Activated naive CD4-positive, alpha-beta T cell treated with anti-CD3 and anti-CD28 coated beads, Interleukin-2, amount 50 U/mL, for 72 hours (primary cell): ENCODE results near the gene WDR41. TPM values are rescaled to one million over a fixed set of nuclear protein-coding genes. Genes with fewer than 3 reads are reported as not detected.
"Not testable (repeated sequence)": the region's sequence is repeated elsewhere in the genome, so short reads cannot be mapped to it uniquely, and the experiment has no call there.

ENCODE experiments used
- ATAC-seq, 2 donors: fragments of 150-1000 bp; cut with Tn5 transposase; 2 replicates each; pipeline ENCODE4 v1.10.0; 2021; ENCODE audit warnings: mild to moderate bottlenecking in 2 of 2, moderate library complexity in 2 of 2
- DNase-seq, 2 donors: peaks; one replicate each; pipeline ENCODE4 v3.0.0; 2021 to 2022; ENCODE audit warnings: low spot score in 2 of 2
- H3K27ac Mint-ChIP-seq, 2 donors: one replicate each; pipeline ENCODE4 v1.8.0; 2022; ENCODE audit warnings: mild to moderate bottlenecking in 2 of 2, mixed read lengths in 2 of 2
- H3K36me3 Mint-ChIP-seq, 2 donors: one replicate each; pipeline ENCODE4 v1.8.0; 2022; ENCODE audit warnings: mixed read lengths in 2 of 2
- H3K9me3 Mint-ChIP-seq, 2 donors: one replicate each; pipeline ENCODE4 v1.8.0; 2022; ENCODE audit warnings: mixed read lengths in 2 of 2
- total RNA-seq, 2 donors: library from RNA; stranded (reverse); gene quantifications; one replicate each; pipeline ENCODE4 v1.2.3, GENCODE V29; 2022

The WDR41 gene, protein sequence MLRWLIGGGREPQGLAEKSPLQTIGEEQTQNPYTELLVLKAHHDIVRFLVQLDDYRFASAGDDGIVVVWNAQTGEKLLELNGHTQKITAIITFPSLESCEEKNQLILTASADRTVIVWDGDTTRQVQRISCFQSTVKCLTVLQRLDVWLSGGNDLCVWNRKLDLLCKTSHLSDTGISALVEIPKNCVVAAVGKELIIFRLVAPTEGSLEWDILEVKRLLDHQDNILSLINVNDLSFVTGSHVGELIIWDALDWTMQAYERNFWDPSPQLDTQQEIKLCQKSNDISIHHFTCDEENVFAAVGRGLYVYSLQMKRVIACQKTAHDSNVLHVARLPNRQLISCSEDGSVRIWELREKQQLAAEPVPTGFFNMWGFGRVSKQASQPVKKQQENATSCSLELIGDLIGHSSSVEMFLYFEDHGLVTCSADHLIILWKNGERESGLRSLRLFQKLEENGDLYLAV
- total RNA-seq = 10 to 100 TPM; 10.2 to 28.9 TPM

DNA sequence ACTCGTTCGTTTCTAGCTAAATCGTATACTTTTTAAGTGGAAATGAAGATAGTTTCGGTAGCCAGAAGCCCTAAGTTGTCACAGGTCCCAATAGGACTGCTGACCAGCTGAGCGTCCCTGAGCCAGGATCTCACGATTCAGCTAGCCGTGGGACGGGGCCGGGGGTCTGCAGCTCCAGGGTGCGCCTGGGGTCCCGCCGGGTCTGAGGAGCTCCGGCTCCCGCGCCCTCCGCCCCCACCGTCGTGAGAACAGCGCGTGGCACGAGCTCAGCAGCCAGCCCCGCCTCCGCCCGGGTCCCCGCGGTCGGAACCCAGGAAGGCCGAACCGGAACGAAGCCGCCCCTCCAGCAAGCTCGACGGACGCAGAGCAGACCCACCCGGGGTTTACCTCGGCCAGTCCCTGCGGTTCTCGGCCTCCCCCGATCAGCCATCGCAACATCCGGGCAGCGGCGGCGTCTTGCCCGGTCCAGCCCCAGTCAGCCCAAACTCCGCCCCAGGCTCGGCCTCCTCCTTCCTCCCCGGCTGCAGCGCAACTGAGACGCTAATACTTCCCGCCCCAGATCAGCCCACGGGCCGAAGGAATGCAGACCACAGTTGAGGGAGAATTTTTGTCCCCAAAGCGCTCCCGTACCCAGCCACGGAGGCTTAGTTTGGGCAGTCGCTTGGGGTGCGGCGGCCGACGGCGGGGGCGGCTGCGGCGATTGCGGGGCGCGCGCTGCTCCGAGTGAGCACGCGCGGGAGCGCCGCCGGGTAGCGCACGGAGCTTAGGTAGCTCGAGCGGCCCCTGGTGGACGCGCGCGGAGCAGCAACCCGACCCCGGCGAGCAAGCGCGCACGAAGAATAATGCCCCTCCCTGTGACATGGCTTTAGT is at the start of gene WDR41:
WDR41 (minus strand) TSS at position 534 of the 870 bp plus-strand sequence; CDS start at position 438, 96 bp downstream.
- peak; percentile 93 to 94 for ATAC-seq
- H3K27ac Mint-ChIP-seq = peak within 1 kb of the TSS; percentile 79 to 84
- H3K36me3 Mint-ChIP-seq = peaks cover 0 to 6% of the 10 kb centered on the region in 2 donors
- DNase-seq = peak; percentile 89 to 91
- no peaks in the 10 kb centered on the region for H3K9me3 Mint-ChIP-seq

GRCh38 chr5:77531297-77531696 is 39.2 kb upstream of the WDR41 start:
- ATAC-seq = no peak
- H3K9me3 Mint-ChIP-seq = no peaks in the 10 kb centered on the region
- H3K27ac Mint-ChIP-seq = no peak overlapping the region
- no peaks in the 10 kb centered on the region for H3K36me3 Mint-ChIP-seq
- DNase-seq = no peak

DNA sequence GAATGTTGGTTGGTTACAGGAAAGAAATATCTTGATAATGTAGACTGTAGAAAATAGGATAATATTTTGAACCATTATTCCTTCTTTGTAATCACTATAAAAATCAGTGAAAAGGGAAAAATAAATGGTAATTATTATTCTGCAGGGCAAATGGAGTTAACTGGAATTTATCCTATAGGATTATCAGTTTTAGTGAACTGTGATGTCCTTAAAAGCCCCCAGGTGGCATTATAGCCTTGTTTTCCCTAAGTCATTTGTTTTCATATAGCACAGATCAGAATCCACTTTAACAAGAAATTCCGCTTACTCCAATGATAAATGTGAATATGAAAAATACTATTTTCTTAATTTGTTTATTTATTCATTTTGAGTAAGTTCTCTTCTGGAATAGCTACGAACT is 26.2 kb upstream of the WDR41 start:
- DNase-seq (no peak), ATAC-seq (no peak)
- Mint-ChIP-seq H3K9me3 (no peaks in the 10 kb centered on the region), H3K36me3 (no peaks in the 10 kb centered on the region), H3K27ac (no peak overlapping the region)

DNA sequence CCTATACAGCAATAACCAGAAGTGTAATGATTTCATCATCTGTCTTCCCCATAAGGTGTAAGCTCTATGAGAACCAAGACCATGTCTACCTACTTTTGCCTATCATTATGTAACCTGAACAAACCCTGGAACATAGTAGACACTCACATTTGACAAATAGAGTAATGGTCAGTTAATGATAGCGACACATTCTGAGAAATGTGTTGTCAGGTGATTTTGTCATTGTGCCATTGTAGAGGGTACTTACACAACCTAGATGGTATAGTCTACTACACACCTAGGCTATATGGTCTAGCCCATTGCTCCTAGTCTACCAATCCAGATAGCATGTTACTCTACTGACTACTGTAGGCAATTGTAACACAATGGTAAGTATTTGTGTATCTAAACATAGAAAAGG is 22.3 kb upstream of the WDR41 start:
- H3K36me3 Mint-ChIP-seq = peaks cover 0 to 4% of the 10 kb centered on the region in 2 donors
- DNase-seq = no peak
- peaks cover 6 to 7% of the 10 kb centered on the region in 2 donors for H3K9me3 Mint-ChIP-seq
- no peak overlapping the region for H3K27ac Mint-ChIP-seq
- ATAC-seq = no peak

GRCh38 chr5:77513321-77513720 is 21.2 kb upstream of the WDR41 start:
- Mint-ChIP-seq H3K9me3 (peaks cover 6 to 7% of the 10 kb centered on the region in 2 donors), H3K27ac (no peak overlapping the region), H3K36me3 (peaks cover 0 to 4% of the 10 kb centered on the region in 2 donors)
- ATAC-seq (no peak), DNase-seq (no peak)

DNA sequence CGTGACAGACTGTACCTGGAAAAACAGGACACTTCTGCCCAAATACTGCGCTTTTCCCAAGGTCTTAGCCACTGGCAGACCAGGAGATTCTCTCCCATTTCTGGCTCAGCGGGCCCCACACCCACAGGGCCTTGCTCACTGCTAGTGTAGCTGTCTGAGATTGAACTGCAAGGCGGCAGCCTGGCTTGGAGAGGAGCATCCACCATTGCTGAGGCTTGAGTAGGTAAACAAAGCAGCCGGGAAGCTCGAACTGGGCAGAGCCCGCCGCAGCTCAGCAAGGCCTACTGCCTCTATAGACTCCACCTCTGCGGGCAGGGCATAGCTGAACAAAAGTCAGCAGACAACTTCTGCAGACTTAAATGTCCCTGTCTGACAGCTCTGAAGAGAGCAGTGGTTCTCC is 9.0 kb upstream of the WDR41 start:
- DNase-seq, H3K27ac Mint-ChIP-seq, ATAC-seq: not testable (repeated sequence)
- Mint-ChIP-seq H3K9me3 (peaks cover 10 to 19% of the 10 kb centered on the region in 2 donors), H3K36me3 (peaks cover 16 to 17% of the 10 kb centered on the region in 2 donors)

DNA sequence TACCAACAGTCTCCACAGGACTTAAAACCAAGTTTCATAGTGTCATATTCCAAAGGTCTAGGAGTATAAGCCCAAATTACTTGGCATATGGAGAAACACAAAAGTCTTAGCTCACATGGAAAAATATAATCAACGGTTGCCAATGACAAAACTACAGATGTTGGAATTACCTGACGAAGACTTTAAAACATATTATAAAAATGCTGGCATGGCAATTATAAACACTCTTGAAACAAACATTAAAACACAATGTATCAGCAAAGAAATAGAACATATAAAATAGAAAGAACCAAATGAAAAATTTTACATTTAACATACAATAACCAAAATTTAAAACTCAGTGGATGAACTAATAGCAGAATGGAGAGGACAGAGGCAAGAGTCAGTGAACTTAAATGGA is 7.9 kb upstream of the WDR41 start:
- H3K27ac Mint-ChIP-seq = no peak overlapping the region
- H3K36me3 Mint-ChIP-seq = peaks cover 16 to 17% of the 10 kb centered on the region in 2 donors
- DNase-seq (no peak), ATAC-seq (no peak)
- peaks cover 10 to 19% of the 10 kb centered on the region in 2 donors for H3K9me3 Mint-ChIP-seq

GRCh38 chr5:77499441-77499840 is 7.3 kb upstream of the WDR41 start:
- H3K9me3 Mint-ChIP-seq = peaks cover 10 to 19% of the 10 kb centered on the region in 2 donors
- DNase-seq (no peak), ATAC-seq (no peak)
- H3K27ac Mint-ChIP-seq = no peak overlapping the region
- H3K36me3 Mint-ChIP-seq = peaks cover 16 to 17% of the 10 kb centered on the region in 2 donors

DNA sequence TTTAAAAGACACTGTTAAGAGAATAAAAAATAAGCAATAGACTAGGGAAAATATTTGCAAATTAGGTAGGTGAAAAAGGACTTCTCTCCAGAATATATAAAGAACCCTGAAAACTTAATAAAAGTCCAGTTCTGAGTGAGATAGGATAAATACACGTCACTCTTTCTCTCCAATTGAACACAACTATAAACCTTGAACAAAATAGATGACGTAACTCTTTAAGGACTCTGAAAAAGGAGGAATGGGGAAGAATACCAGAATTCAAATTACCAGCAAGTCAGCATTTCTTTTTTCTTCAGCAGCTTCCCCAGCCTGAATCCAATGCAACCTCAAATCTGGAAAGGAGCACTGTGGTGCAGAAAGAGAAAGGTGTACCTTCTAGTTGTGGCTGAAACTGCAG is 6.8 kb upstream of the WDR41 start:
- DNase-seq = no peak
- Mint-ChIP-seq H3K9me3 (peaks cover 10 to 19% of the 10 kb centered on the region in 2 donors), H3K27ac (no peak overlapping the region), H3K36me3 (peaks cover 16 to 17% of the 10 kb centered on the region in 2 donors)
- no peak for ATAC-seq

- H3K9me3 Mint-ChIP-seq = no peaks in the 10 kb centered on the region
- H3K36me3 Mint-ChIP-seq = peaks cover 0 to 6% of the 10 kb centered on the region in 2 donors
- H3K27ac Mint-ChIP-seq = no peak overlapping the region
- DNase-seq = no peak
- no peak for ATAC-seq
Measured at GRCh38 chr5:77494935-77495334, 2.8 kb upstream of the WDR41 start.

- Mint-ChIP-seq H3K27ac (peak overlapping the region in 1 of 2 donors; percentile 84), H3K36me3 (peaks cover 0 to 6% of the 10 kb centered on the region in 2 donors), H3K9me3 (no peaks in the 10 kb centered on the region)
- no peak for DNase-seq
- peak; percentile 16 to 25 for ATAC-seq
Measured at GRCh38 chr5:77492653-77493000, 511 bp upstream of the WDR41 start.

- H3K36me3 Mint-ChIP-seq, DNase-seq, H3K9me3 Mint-ChIP-seq, ATAC-seq: not testable (repeated sequence)
- peak overlapping the region; percentile 49 to 75 for H3K27ac Mint-ChIP-seq
Measured at GRCh38 chr5:77490741-77491344, 1.3 kb downstream of the WDR41 start.

DNA sequence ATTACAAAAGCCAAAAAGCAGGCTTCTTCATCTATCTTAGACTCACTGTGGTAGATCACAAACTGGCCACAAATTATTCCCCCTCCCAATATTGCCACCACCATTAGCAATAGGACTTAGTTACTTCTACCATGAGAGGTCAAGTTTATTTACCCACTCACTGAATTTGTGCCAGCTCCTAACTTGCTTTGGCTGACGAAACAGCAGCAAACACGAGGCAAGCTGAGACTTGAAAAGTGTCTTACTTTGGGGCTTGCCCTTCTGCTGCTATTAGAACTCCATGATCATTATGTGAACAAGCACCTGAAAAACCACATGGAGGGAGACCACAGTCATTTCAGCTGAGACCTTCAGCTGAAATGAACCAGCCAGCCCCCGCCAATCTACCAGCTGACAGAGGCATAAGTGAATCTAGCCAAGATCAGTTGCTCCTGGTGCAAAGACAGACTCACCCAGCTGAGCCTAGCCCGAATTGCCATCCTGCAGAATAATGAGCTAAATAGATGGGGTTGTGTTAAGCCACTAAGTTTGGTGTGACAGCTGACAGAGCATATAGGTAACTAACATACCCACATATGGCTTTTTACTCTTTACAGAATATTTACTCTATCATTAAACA is 5.7 kb downstream of the WDR41 start:
- DNase-seq (no peak), ATAC-seq (no peak)
- no peaks in the 10 kb centered on the region for H3K9me3 Mint-ChIP-seq
- H3K27ac Mint-ChIP-seq = no peak overlapping the region
- peaks cover 0 to 13% of the 10 kb centered on the region in 2 donors for H3K36me3 Mint-ChIP-seq

- ATAC-seq (no peak), DNase-seq (no peak)
- Mint-ChIP-seq H3K36me3 (peaks cover 0 to 7% of the 10 kb centered on the region in 2 donors), H3K27ac (no peak overlapping the region), H3K9me3 (no peaks in the 10 kb centered on the region)
Measured at GRCh38 chr5:77483682-77484081, 8.4 kb downstream of the WDR41 start.

GRCh38 chr5:77475041-77475440 is 17.1 kb downstream of the WDR41 start:
- not testable (repeated sequence) for H3K9me3 Mint-ChIP-seq, DNase-seq, ATAC-seq, H3K27ac Mint-ChIP-seq
- H3K36me3 Mint-ChIP-seq = peaks cover 22 to 30% of the 10 kb centered on the region in 2 donors

- not testable (repeated sequence) for DNase-seq, H3K27ac Mint-ChIP-seq, ATAC-seq, H3K9me3 Mint-ChIP-seq
- peaks cover 19 to 40% of the 10 kb centered on the region in 2 donors for H3K36me3 Mint-ChIP-seq
Measured at GRCh38 chr5:77468875-77469274, 23.2 kb downstream of the WDR41 start.
